ENCODE results near the gene CERS5. TPM values are rescaled to one million over a fixed set of nuclear protein-coding genes. Genes with fewer than 3 reads are reported as not detected.

Gene CERS5
- total and polyA plus RNA-seq, 10 of the 15 experiments (the other 5 are each of a cell fraction or from before 2014, with no cell fraction given), result 6.8 to 50.1 (median 31.8) TPM

DNA sequence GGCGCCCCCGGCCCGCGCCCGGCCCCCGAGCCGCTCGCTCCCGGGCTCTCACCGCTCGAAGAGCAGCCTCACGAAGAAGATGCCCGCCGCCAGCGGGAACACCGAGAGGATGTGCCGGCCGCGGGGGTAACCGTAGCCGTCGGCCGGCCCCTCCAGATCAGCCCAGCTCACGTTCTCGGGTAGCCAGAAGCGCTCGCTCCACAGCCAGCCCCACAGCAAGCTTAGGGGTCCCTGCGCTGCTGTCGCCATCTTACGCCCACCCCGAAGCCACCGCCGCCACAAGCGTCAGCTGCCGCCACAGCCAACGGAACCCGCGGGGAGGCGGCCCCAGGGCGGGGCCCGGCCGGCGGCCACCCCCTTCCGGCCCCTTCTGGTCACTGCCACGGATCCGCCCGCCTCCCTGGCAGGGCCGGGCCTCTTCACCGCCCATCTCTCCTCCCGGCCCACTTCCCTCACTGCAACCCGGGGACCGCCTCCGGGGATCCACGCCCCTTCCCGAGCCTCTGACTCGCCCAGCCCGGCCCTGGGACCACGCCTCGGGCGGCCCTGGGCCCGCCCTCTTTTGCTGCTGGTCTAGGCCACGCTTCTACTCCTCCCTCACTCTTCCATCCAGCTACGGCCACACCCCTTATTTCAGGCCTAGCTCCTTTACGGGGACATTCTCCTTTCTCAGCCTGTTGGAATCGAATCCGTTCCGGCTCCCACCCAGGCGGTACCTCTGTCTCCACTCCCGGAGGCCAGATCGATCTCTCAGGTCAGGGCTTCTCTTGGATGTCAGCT lies at the start of gene CERS5 (continued):
- TF ChIP-seq, protein P1, sequence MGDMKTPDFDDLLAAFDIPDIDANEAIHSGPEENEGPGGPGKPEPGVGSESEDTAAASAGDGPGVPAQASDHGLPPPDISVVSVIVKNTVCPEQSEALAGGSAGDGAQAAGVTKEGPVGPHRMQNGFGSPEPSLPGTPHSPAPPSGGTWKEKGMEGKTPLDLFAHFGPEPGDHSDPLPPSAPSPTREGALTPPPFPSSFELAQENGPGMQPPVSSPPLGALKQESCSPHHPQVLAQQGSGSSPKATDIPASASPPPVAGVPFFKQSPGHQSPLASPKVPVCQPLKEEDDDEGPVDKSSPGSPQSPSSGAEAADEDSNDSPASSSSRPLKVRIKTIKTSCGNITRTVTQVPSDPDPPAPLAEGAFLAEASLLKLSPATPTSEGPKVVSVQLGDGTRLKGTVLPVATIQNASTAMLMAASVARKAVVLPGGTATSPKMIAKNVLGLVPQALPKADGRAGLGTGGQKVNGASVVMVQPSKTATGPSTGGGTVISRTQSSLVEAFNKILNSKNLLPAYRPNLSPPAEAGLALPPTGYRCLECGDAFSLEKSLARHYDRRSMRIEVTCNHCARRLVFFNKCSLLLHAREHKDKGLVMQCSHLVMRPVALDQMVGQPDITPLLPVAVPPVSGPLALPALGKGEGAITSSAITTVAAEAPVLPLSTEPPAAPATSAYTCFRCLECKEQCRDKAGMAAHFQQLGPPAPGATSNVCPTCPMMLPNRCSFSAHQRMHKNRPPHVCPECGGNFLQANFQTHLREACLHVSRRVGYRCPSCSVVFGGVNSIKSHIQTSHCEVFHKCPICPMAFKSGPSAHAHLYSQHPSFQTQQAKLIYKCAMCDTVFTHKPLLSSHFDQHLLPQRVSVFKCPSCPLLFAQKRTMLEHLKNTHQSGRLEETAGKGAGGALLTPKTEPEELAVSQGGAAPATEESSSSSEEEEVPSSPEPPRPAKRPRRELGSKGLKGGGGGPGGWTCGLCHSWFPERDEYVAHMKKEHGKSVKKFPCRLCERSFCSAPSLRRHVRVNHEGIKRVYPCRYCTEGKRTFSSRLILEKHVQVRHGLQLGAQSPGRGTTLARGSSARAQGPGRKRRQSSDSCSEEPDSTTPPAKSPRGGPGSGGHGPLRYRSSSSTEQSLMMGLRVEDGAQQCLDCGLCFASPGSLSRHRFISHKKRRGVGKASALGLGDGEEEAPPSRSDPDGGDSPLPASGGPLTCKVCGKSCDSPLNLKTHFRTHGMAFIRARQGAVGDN (IDR thresholded peaks at IDR 0.05), result 0 out of 2 replicates have a peak, but pooled peaks have one; percentile 20
- no peak for TF ChIP-seq RBBP5 (conservative IDR thresholded peaks at IDR 0.05)
- no peak for TF ChIP-seq HCFC1 (IDR thresholded peaks at IDR 0.05; ENCODE audit: low read length)
- TF ChIP-seq, protein P2, sequence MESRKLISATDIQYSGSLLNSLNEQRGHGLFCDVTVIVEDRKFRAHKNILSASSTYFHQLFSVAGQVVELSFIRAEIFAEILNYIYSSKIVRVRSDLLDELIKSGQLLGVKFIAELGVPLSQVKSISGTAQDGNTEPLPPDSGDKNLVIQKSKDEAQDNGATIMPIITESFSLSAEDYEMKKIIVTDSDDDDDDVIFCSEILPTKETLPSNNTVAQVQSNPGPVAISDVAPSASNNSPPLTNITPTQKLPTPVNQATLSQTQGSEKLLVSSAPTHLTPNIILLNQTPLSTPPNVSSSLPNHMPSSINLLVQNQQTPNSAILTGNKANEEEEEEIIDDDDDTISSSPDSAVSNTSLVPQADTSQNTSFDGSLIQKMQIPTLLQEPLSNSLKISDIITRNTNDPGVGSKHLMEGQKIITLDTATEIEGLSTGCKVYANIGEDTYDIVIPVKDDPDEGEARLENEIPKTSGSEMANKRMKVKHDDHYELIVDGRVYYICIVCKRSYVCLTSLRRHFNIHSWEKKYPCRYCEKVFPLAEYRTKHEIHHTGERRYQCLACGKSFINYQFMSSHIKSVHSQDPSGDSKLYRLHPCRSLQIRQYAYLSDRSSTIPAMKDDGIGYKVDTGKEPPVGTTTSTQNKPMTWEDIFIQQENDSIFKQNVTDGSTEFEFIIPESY (IDR thresholded peaks at IDR 0.05), result no peak
- TF ChIP-seq, protein P3, sequence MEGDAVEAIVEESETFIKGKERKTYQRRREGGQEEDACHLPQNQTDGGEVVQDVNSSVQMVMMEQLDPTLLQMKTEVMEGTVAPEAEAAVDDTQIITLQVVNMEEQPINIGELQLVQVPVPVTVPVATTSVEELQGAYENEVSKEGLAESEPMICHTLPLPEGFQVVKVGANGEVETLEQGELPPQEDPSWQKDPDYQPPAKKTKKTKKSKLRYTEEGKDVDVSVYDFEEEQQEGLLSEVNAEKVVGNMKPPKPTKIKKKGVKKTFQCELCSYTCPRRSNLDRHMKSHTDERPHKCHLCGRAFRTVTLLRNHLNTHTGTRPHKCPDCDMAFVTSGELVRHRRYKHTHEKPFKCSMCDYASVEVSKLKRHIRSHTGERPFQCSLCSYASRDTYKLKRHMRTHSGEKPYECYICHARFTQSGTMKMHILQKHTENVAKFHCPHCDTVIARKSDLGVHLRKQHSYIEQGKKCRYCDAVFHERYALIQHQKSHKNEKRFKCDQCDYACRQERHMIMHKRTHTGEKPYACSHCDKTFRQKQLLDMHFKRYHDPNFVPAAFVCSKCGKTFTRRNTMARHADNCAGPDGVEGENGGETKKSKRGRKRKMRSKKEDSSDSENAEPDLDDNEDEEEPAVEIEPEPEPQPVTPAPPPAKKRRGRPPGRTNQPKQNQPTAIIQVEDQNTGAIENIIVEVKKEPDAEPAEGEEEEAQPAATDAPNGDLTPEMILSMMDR (IDR thresholded peaks at IDR 0.05 in 2 of 3, conservative IDR thresholded peaks at IDR 0.05 in 1 of 3; ENCODE audit: control insufficient read depth in 2 of 3, extremely low read depth in 1 of 3, insufficient read depth in 1 of 3, low read depth in 3 of 3, low read length in 3 of 3), result no peak
- TF ChIP-seq FOXK2 (IDR thresholded peaks at IDR 0.05), result no peak
- TF ChIP-seq ZBED1 (IDR thresholded peaks at IDR 0.05; ENCODE audit: borderline replicate concordance), result no peak
- TF ChIP-seq, protein P4, sequence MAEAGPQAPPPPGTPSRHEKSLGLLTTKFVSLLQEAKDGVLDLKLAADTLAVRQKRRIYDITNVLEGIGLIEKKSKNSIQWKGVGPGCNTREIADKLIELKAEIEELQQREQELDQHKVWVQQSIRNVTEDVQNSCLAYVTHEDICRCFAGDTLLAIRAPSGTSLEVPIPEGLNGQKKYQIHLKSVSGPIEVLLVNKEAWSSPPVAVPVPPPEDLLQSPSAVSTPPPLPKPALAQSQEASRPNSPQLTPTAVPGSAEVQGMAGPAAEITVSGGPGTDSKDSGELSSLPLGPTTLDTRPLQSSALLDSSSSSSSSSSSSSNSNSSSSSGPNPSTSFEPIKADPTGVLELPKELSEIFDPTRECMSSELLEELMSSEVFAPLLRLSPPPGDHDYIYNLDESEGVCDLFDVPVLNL (IDR thresholded peaks at IDR 0.05; ENCODE audit: low read depth, low read length), result no peak
- TF ChIP-seq MEF2B (IDR thresholded peaks at IDR 0.05; ENCODE audit: partially characterized antibody, poor library complexity, severe bottlenecking), result peak; percentile 61
- no peak for TF ChIP-seq BCL11A (IDR thresholded peaks at IDR 0.05; ENCODE audit: low read depth, low read length)
- TF ChIP-seq, protein P5, sequence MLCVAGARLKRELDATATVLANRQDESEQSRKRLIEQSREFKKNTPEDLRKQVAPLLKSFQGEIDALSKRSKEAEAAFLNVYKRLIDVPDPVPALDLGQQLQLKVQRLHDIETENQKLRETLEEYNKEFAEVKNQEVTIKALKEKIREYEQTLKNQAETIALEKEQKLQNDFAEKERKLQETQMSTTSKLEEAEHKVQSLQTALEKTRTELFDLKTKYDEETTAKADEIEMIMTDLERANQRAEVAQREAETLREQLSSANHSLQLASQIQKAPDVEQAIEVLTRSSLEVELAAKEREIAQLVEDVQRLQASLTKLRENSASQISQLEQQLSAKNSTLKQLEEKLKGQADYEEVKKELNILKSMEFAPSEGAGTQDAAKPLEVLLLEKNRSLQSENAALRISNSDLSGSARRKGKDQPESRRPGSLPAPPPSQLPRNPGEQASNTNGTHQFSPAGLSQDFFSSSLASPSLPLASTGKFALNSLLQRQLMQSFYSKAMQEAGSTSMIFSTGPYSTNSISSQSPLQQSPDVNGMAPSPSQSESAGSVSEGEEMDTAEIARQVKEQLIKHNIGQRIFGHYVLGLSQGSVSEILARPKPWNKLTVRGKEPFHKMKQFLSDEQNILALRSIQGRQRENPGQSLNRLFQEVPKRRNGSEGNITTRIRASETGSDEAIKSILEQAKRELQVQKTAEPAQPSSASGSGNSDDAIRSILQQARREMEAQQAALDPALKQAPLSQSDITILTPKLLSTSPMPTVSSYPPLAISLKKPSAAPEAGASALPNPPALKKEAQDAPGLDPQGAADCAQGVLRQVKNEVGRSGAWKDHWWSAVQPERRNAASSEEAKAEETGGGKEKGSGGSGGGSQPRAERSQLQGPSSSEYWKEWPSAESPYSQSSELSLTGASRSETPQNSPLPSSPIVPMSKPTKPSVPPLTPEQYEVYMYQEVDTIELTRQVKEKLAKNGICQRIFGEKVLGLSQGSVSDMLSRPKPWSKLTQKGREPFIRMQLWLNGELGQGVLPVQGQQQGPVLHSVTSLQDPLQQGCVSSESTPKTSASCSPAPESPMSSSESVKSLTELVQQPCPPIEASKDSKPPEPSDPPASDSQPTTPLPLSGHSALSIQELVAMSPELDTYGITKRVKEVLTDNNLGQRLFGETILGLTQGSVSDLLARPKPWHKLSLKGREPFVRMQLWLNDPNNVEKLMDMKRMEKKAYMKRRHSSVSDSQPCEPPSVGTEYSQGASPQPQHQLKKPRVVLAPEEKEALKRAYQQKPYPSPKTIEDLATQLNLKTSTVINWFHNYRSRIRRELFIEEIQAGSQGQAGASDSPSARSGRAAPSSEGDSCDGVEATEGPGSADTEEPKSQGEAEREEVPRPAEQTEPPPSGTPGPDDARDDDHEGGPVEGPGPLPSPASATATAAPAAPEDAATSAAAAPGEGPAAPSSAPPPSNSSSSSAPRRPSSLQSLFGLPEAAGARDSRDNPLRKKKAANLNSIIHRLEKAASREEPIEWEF (IDR thresholded peaks at IDR 0.05; ENCODE audit: insufficient replicate concordance, low read depth, low read length), result no peak
- no peak for TF ChIP-seq CHD4 (IDR thresholded peaks at IDR 0.05)
